KOPT-K1 (cell line): ENCODE results near the gene UTF1.

Experiments
- H3K27ac ChIP-seq: fragments of 200-600 bp; sonication (generic); 2 replicates; pipeline ENCODE4 v1.5.1; 2016; ENCODE audit warnings: antibody characterized with exemption, mild to moderate bottlenecking, low read depth, low read length; ENCODE audit not compliant: poor library complexity, severe bottlenecking
- H3K36me3 ChIP-seq: fragments of 200-600 bp; sonication (generic); 2 replicates; pipeline ENCODE4 v1.5.1; 2017; ENCODE audit warnings: antibody characterized with exemption, mild to moderate bottlenecking, low read length, moderate library complexity; ENCODE audit not compliant: insufficient read depth
- H3K9me3 ChIP-seq: fragments of 200-600 bp; sonication (generic); 2 replicates; pipeline ENCODE4 v1.5.1; 2017; ENCODE audit warnings: antibody characterized with exemption, low read length, mild to moderate bottlenecking; ENCODE audit not compliant: insufficient read depth, poor library complexity, severe bottlenecking

The UTF1 gene

GRCh38 chr10:133190225-133190624, 39.8 kb upstream of the UTF1 start:
- Histone ChIP-seq H3K9me3 (no peaks in the 10 kb centered on the region), H3K27ac (no peak overlapping the region), H3K36me3 (no peaks in the 10 kb centered on the region)

GRCh38 chr10:133191651-133192050, 38.4 kb upstream of the UTF1 start:
- Histone ChIP-seq H3K36me3 (no peaks in the 10 kb centered on the region), H3K9me3 (no peaks in the 10 kb centered on the region), H3K27ac (no peak overlapping the region)

- Histone ChIP-seq H3K27ac (no peak overlapping the region), H3K9me3 (no peaks in the 10 kb centered on the region), H3K36me3 (no peaks in the 10 kb centered on the region)
Measured at GRCh38 chr10:133194151-133194550, 35.9 kb upstream of the UTF1 start.

- Histone ChIP-seq H3K9me3 (no peaks in the 10 kb centered on the region), H3K36me3 (no peaks in the 10 kb centered on the region), H3K27ac (no peak overlapping the region)
Measured at GRCh38 chr10:133195096-133195495, 34.9 kb upstream of the UTF1 start.

GRCh38 chr10:133195611-133196010, 34.4 kb upstream of the UTF1 start:
- Histone ChIP-seq H3K9me3 (no peaks in the 10 kb centered on the region), H3K36me3 (no peaks in the 10 kb centered on the region), H3K27ac (no peak overlapping the region)

GRCh38 chr10:133196221-133196915, 33.6 kb upstream of the UTF1 start:
- Histone ChIP-seq H3K27ac (no peak overlapping the region), H3K36me3 (no peaks in the 10 kb centered on the region), H3K9me3 (no peaks in the 10 kb centered on the region)

- Histone ChIP-seq H3K36me3 (no peaks in the 10 kb centered on the region), H3K9me3 (no peaks in the 10 kb centered on the region), H3K27ac (no peak overlapping the region)
Measured at GRCh38 chr10:133196936-133197758, 32.9 kb upstream of the UTF1 start.

GRCh38 chr10:133197786-133198185, 32.2 kb upstream of the UTF1 start:
- Histone ChIP-seq H3K9me3 (no peaks in the 10 kb centered on the region), H3K27ac (no peak overlapping the region), H3K36me3 (no peaks in the 10 kb centered on the region)

- Histone ChIP-seq H3K27ac (no peak overlapping the region), H3K9me3 (no peaks in the 10 kb centered on the region), H3K36me3 (no peaks in the 10 kb centered on the region)
Measured at GRCh38 chr10:133198206-133198605, 31.8 kb upstream of the UTF1 start.

GRCh38 chr10:133198621-133199487, 31.2 kb upstream of the UTF1 start:
- Histone ChIP-seq H3K9me3 (no peaks in the 10 kb centered on the region), H3K27ac (no peak overlapping the region), H3K36me3 (no peaks in the 10 kb centered on the region)

GRCh38 chr10:133199488-133199885, 30.5 kb upstream of the UTF1 start:
- no peaks in the 10 kb centered on the region for H3K36me3 ChIP-seq
- no peaks in the 10 kb centered on the region for H3K9me3 ChIP-seq
- no peak overlapping the region for H3K27ac ChIP-seq

- Histone ChIP-seq H3K9me3 (no peaks in the 10 kb centered on the region), H3K27ac (no peak overlapping the region), H3K36me3 (no peaks in the 10 kb centered on the region)
Measured at GRCh38 chr10:133199992-133200611, 29.9 kb upstream of the UTF1 start.

- H3K36me3 ChIP-seq, result no peaks in the 10 kb centered on the region
- no peak overlapping the region for H3K27ac ChIP-seq
- no peaks in the 10 kb centered on the region for H3K9me3 ChIP-seq
Measured at GRCh38 chr10:133200621-133201031, 29.4 kb upstream of the UTF1 start.

GRCh38 chr10:133201151-133201947, 28.7 kb upstream of the UTF1 start:
- Histone ChIP-seq H3K36me3 (no peaks in the 10 kb centered on the region), H3K9me3 (no peaks in the 10 kb centered on the region), H3K27ac (no peak overlapping the region)
